KMS-11 (cell line): Measurements from ENCODE around the gene OR52E6.

Source experiments
- H2AFZ ChIP-seq: fragments of 200-600 bp; sonication (generic); 2 replicates; pipeline ENCODE4 v1.6.1; 2016; ENCODE audit warnings: antibody characterized with exemption, mixed run types, low read depth
- H3K27ac ChIP-seq: fragments of 200-600 bp; sonication (generic); 2 replicates; pipeline ENCODE4 v1.6.1; 2016; ENCODE audit warnings: mild to moderate bottlenecking, mixed run types
- H3K27me3 ChIP-seq: fragments of 200-600 bp; sonication (generic); 2 replicates; pipeline ENCODE4 v1.6.1; 2017; ENCODE audit warnings: mild to moderate bottlenecking, low read depth, mixed run types, moderate library complexity; ENCODE audit not compliant: insufficient read depth
- H3K36me3 ChIP-seq: fragments of 200-600 bp; sonication (generic); 2 replicates; pipeline ENCODE4 v1.6.1; 2017; ENCODE audit warnings: mild to moderate bottlenecking, mixed run types; ENCODE audit not compliant: insufficient read depth
- H3K4me1 ChIP-seq: fragments of 200-600 bp; sonication (generic); 2 replicates; pipeline ENCODE4 v1.6.1; 2016; ENCODE audit warnings: mild to moderate bottlenecking, low read depth, mixed run types; ENCODE audit not compliant: poor library complexity, severe bottlenecking
- H3K4me2 ChIP-seq: fragments of 200-600 bp; sonication (generic); 2 replicates; pipeline ENCODE4 v1.7.0; 2016; ENCODE audit warnings: mild to moderate bottlenecking, mixed run types
- H3K4me3 ChIP-seq: fragments of 200-600 bp; sonication (generic); IDR thresholded peaks from 2 replicates; pipeline ENCODE4 v1.6.1; 2017; ENCODE audit warnings: low read depth, low read length, mixed read lengths; ENCODE audit not compliant: insufficient read depth
- H3K79me2 ChIP-seq: fragments of 200-600 bp; sonication (generic); 2 replicates; pipeline ENCODE4 v1.6.1; 2016; ENCODE audit warnings: low read depth, mixed run types; ENCODE audit not compliant: insufficient read depth
- H3K9ac ChIP-seq: fragments of 200-600 bp; sonication (generic); 2 replicates; pipeline ENCODE4 v1.6.1; 2016; ENCODE audit warnings: mild to moderate bottlenecking, mixed run types
- H4K20me1 ChIP-seq: fragments of 200-600 bp; sonication (generic); 2 replicates; pipeline ENCODE4 v1.6.1; 2016; ENCODE audit warnings: mild to moderate bottlenecking, mixed run types; ENCODE audit not compliant: insufficient read depth
- TF ChIP-seq, protein P1 (sequence below): fragments of 200-600 bp; sonication (generic); conservative IDR thresholded peaks from 2 replicates; pipeline ENCODE4 v1.6.1; 2017; ENCODE audit warnings: low read depth, mild to moderate bottlenecking, antibody characterized with exemption, low read length, moderate library complexity, mixed read lengths

OR52E6 gene

DNA sequence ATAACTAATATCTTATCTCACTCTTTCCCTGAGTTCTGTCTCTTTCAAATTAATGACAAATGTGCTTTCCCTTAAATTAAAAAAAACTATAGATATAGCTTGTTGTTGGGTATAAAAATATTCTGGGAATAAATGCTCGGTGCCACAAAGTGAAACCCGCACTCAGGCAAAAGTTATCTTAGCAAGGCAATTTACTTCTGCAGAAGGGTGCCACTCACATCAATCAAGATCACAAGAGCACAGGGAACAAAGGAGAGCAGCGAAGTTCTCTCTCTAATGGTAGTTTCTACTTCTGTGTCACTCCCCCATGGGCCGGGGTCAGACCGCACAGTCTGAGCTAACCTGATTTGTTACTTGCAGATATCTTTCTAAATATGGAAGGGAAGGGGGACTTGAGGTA, 37.7 kb downstream of the OR52E6 start:
- Histone ChIP-seq H3K4me3 (no peak overlapping the region), H3K4me2 (no peak overlapping the region), H3K79me2 (no peaks in the 10 kb centered on the region), H3K36me3 (no peaks in the 10 kb centered on the region), H3K27me3 (no peaks in the 10 kb centered on the region), H2AFZ (no peak overlapping the region), H3K4me1 (no peaks in the 10 kb centered on the region), H4K20me1 (no peaks in the 10 kb centered on the region), H3K9ac (no peak overlapping the region), H3K27ac (no peak overlapping the region)
- TF ChIP-seq, protein P1, sequence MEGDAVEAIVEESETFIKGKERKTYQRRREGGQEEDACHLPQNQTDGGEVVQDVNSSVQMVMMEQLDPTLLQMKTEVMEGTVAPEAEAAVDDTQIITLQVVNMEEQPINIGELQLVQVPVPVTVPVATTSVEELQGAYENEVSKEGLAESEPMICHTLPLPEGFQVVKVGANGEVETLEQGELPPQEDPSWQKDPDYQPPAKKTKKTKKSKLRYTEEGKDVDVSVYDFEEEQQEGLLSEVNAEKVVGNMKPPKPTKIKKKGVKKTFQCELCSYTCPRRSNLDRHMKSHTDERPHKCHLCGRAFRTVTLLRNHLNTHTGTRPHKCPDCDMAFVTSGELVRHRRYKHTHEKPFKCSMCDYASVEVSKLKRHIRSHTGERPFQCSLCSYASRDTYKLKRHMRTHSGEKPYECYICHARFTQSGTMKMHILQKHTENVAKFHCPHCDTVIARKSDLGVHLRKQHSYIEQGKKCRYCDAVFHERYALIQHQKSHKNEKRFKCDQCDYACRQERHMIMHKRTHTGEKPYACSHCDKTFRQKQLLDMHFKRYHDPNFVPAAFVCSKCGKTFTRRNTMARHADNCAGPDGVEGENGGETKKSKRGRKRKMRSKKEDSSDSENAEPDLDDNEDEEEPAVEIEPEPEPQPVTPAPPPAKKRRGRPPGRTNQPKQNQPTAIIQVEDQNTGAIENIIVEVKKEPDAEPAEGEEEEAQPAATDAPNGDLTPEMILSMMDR = no peak

DNA sequence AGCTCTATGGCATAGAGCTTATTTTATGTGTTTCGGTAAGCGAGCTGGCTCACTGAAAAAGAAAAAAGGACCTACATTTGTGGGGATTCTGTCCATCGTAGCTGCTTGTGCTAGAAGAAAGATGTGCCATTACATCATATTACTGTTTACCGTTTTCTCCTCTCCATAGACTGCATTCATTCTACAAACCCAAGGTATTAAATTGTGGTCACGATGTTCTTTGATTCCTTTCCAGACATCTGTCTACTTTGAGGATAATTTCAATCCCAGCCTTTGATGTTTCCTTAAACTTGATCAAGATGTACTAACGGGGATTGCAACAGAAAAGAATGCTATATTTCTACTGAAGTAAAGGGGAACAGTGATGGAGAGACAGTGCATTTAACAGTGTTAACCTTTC, 45.2 kb downstream of the OR52E6 start:
- H2AFZ ChIP-seq = no peak overlapping the region
- H3K4me3 ChIP-seq = no peak overlapping the region
- no peaks in the 10 kb centered on the region for H3K27me3 ChIP-seq
- H3K27ac ChIP-seq = no peak overlapping the region
- H3K9ac ChIP-seq = no peak overlapping the region
- TF ChIP-seq, protein P1 = no peak
- no peaks in the 10 kb centered on the region for H3K4me1 ChIP-seq
- no peak overlapping the region for H3K4me2 ChIP-seq
- no peaks in the 10 kb centered on the region for H3K79me2 ChIP-seq
- H3K36me3 ChIP-seq = no peaks in the 10 kb centered on the region
- no peaks in the 10 kb centered on the region for H4K20me1 ChIP-seq

DNA sequence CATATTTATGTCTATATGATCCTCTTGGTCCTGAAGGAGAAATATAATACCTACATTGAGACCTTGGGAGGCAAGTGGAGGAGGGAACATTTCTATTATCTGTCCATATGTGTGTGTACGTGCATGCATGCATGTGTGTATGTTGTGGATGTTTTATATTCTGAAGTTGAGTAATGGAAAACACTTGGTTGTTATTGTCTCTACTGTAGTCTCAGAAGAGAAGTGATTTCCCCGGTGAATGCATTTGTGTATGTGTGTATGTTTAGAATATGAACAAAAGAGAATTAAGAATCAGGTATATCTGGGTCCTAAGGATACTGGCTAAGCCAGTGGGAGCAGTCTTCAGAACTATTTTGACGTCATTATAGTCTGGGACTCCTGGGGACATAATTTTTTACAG, 50.5 kb downstream of the OR52E6 start, which contains the start of gene OR52N1:
TSS of gene OR52N1 (minus strand) at position 101 of the 400 bp plus-strand sequence. CDS start 2,449 bp downstream, outside the sequence.
- H4K20me1 ChIP-seq = no peaks in the 10 kb centered on the region
- no peak within 1 kb of the TSS for H3K27ac ChIP-seq
- H3K4me2 ChIP-seq = no peak within 1 kb of the TSS
- H3K4me1 ChIP-seq = no peaks in the 10 kb centered on the region
- H3K9ac ChIP-seq = no peak within 1 kb of the TSS
- no peaks in the 10 kb centered on the region for H3K27me3 ChIP-seq
- no peaks in the 10 kb centered on the region for H3K36me3 ChIP-seq
- no peaks in the 10 kb centered on the region for H3K79me2 ChIP-seq
- TF ChIP-seq, protein P1 = no peak
- H2AFZ ChIP-seq = no peak within 1 kb of the TSS
- no peak within 1 kb of the TSS for H3K4me3 ChIP-seq
